HEK293T (cell line): Measurements from ENCODE around the gene CHAD.

Source experiments
- FOXM1 ChIP-seq: fragments of 450-650 bp; IDR thresholded peaks from 2 replicates; pipeline ENCODE4 v1.6.1; 2017; ENCODE audit warnings: mild to moderate bottlenecking, borderline replicate concordance
- SUZ12 ChIP-seq: fragments of 450-650 bp; IDR thresholded peaks from 2 replicates; pipeline ENCODE4 v1.6.1; 2016; ENCODE audit warnings: mild to moderate bottlenecking
- TARDBP ChIP-seq: fragments of 450-650 bp; IDR thresholded peaks from 2 replicates; pipeline ENCODE4 v1.6.1; 2016
- TF ChIP-seq, protein P1 (sequence below): fragments of 450-650 bp; IDR thresholded peaks from 2 replicates; pipeline ENCODE4 v1.6.1; 2016

DNA sequence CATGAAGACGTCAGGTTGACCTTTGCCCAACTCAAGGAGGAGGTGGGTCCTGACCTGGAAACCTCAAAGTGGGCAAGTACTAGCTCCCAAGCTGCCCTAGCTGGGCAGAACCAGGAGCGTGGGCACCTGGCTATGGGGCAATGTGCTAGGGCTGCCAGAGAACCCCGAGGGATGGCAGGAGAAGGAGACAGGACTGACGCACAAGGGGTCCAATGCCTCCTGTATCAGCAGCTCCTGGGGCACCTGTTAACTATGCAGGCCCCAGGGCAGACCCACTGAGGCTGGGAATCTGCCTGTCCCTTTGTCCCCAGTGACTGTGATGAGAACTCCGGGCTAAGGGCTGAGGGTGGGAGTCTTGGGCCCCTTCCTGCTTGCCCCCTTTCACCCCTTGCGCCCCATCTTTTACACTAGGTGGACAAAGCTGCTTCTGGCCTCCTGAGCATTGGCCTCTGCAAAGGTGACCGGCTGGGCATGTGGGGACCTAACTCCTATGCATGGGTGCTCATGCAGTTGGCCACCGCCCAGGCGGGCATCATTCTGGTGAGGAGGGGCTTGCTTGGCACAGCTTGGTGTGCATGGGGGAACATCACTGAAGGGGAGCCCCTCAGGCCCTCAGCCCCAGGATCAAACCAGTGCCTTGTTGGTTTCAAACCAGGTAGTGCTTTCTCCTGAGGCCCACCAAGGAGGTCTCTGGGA lies 7.7 kb downstream of the CHAD start:
- TF ChIP-seq, protein P1, sequence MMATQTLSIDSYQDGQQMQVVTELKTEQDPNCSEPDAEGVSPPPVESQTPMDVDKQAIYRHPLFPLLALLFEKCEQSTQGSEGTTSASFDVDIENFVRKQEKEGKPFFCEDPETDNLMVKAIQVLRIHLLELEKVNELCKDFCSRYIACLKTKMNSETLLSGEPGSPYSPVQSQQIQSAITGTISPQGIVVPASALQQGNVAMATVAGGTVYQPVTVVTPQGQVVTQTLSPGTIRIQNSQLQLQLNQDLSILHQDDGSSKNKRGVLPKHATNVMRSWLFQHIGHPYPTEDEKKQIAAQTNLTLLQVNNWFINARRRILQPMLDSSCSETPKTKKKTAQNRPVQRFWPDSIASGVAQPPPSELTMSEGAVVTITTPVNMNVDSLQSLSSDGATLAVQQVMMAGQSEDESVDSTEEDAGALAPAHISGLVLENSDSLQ: no peak
- TF ChIP-seq TARDBP: no peak
- no peak for TF ChIP-seq SUZ12
- no peak for TF ChIP-seq FOXM1
